SK-N-SH treated with all-trans-retinoic acid at 6 μM for 48 hours (cell line): ENCODE measurements around the gene CDCA7L.

Experiments
- ARNTL ChIP-seq: fragments of 450-650 bp; formaldehyde crosslinking; IDR thresholded peaks from 2 replicates; pipeline ENCODE4 v1.5.0; 2020; ENCODE audit warnings: low read depth, mild to moderate bottlenecking, moderate library complexity, borderline replicate concordance
- BACH2 ChIP-seq: fragments of 250-450 bp; sonication (Bioruptor Pico); IDR thresholded peaks from 2 replicates; pipeline ENCODE4 v1.9.0; 2021; ENCODE audit warnings: mild to moderate bottlenecking, borderline replicate concordance
- CREB5 ChIP-seq: fragments of 250-450 bp; sonication (Bioruptor Pico); IDR thresholded peaks from 2 replicates; pipeline ENCODE4 v1.5.1; 2020; ENCODE audit warnings: low read depth, mild to moderate bottlenecking, moderate library complexity
- GLIS3 ChIP-seq: fragments of 250-450 bp; sonication (Bioruptor Pico); IDR thresholded peaks from 2 replicates; pipeline ENCODE4 v1.5.0; 2020; ENCODE audit warnings: mild to moderate bottlenecking, moderate library complexity
- ISL1 ChIP-seq: fragments of 250-450 bp; sonication (Bioruptor Pico); IDR thresholded peaks from 2 replicates; pipeline ENCODE4 v2.1.2; 2022; ENCODE audit warnings: mild to moderate bottlenecking, moderate library complexity
- RARB ChIP-seq: fragments of 250-450 bp; sonication (Bioruptor Pico); IDR thresholded peaks from 2 replicates; pipeline ENCODE4 v1.8.0; 2021; ENCODE audit warnings: mild to moderate bottlenecking, moderate library complexity
- SNAI2 ChIP-seq: fragments of 250-450 bp; sonication (Bioruptor Pico); IDR thresholded peaks from 2 replicates; pipeline ENCODE4 v1.5.0; 2020; ENCODE audit warnings: mild to moderate bottlenecking, moderate library complexity
- TCF4 ChIP-seq: fragments of 250-450 bp; sonication (Bioruptor Pico); IDR thresholded peaks from 2 replicates; pipeline ENCODE4 v1.8.0; 2021; ENCODE audit warnings: mild to moderate bottlenecking, moderate library complexity, borderline replicate concordance
- ZFP3 ChIP-seq: fragments of 250-450 bp; sonication (Bioruptor Pico); IDR thresholded peaks from 2 replicates; pipeline ENCODE4 v1.5.0; 2020; ENCODE audit warnings: mild to moderate bottlenecking, moderate library complexity
- TF ChIP-seq, protein P1 (sequence below): fragments of 250-450 bp; sonication (Bioruptor Pico); IDR thresholded peaks from 2 replicates; pipeline ENCODE4 v1.8.0; 2021; ENCODE audit warnings: low read depth, mild to moderate bottlenecking, moderate library complexity, borderline replicate concordance
- TF ChIP-seq, protein P2 (sequence below): fragments of 250-450 bp; sonication (Bioruptor Pico); IDR thresholded peaks from 2 replicates; pipeline ENCODE4 v1.8.0; 2020; ENCODE audit warnings: mild to moderate bottlenecking, moderate library complexity, borderline replicate concordance

DNA sequence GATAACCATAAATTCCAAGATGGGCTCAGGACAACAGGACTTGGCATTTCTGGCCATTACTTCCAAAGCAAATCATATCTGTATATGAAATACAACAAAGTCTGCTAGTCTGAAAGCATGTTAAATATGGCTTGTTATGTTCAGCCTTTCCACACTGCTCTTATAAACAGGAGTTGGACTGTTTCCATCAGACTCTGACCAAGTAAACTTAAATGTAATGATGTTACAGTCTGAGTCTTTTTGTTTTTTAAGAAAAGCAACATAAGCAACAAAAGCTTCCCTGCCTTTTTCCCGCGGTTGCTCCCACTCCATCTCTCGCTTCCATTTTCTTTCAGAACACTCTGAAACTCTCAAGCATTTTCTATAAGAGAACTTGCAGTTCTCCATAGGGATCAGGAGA, 8.1 kb upstream of the CDCA7L start:
- TF ChIP-seq, protein P1, sequence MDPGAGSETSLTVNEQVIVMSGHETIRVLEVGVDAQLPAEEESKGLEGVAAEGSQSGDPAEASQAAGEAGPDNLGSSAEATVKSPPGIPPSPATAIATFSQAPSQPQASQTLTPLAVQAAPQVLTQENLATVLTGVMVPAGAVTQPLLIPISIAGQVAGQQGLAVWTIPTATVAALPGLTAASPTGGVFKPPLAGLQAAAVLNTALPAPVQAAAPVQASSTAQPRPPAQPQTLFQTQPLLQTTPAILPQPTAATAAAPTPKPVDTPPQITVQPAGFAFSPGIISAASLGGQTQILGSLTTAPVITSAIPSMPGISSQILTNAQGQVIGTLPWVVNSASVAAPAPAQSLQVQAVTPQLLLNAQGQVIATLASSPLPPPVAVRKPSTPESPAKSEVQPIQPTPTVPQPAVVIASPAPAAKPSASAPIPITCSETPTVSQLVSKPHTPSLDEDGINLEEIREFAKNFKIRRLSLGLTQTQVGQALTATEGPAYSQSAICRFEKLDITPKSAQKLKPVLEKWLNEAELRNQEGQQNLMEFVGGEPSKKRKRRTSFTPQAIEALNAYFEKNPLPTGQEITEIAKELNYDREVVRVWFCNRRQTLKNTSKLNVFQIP (CRISPR knock-in tag) = no peak
- TF ChIP-seq RARB (no peak), ARNTL (no peak), BACH2 (CRISPR knock-in tag) (no peak), SNAI2 (CRISPR knock-in tag) (no peak), TCF4 (CRISPR knock-in tag) (no peak), GLIS3 (CRISPR knock-in tag) (no peak), ISL1 (CRISPR knock-in tag) (no peak), CREB5 (CRISPR knock-in tag) (no peak), ZFP3 (no peak)
- TF ChIP-seq, protein P2, sequence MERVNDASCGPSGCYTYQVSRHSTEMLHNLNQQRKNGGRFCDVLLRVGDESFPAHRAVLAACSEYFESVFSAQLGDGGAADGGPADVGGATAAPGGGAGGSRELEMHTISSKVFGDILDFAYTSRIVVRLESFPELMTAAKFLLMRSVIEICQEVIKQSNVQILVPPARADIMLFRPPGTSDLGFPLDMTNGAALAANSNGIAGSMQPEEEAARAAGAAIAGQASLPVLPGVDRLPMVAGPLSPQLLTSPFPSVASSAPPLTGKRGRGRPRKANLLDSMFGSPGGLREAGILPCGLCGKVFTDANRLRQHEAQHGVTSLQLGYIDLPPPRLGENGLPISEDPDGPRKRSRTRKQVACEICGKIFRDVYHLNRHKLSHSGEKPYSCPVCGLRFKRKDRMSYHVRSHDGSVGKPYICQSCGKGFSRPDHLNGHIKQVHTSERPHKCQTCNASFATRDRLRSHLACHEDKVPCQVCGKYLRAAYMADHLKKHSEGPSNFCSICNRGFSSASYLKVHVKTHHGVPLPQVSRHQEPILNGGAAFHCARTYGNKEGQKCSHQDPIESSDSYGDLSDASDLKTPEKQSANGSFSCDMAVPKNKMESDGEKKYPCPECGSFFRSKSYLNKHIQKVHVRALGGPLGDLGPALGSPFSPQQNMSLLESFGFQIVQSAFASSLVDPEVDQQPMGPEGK (CRISPR knock-in tag) = no peak
